NCI-H1105 treated with DMSO at 0.1 percent for 48 hours (cell line): Measurements from ENCODE around the gene TECTB.

Experiments
- DNase-seq: peaks from one replicate; lab custom pipeline; 2025; lab: John Stamatoyannopoulos, UW

TECTB gene

GRCh38 chr10:112275512-112276245 is 7.5 kb upstream of the TECTB start:
- DNase-seq = no peak

- DNase-seq = no peak
Observed at GRCh38 chr10:112278871-112279270, 4.3 kb upstream of the TECTB start.

- DNase-seq = no peak
Observed at GRCh38 chr10:112279433-112279832, 3.8 kb upstream of the TECTB start.

GRCh38 chr10:112280205-112280921 is 2.8 kb upstream of the TECTB start:
- DNase-seq = no peak

- no peak for DNase-seq
Observed at GRCh38 chr10:112282086-112282485, 1.1 kb upstream of the TECTB start.

- no peak for DNase-seq
Observed at GRCh38 chr10:112286837-112287818, 3.9 kb downstream of the TECTB start.

- DNase-seq = no peak
Observed at GRCh38 chr10:112287844-112288243, 4.6 kb downstream of the TECTB start.

- DNase-seq = no peak
Observed at GRCh38 chr10:112288486-112288885, 5.3 kb downstream of the TECTB start.

GRCh38 chr10:112289373-112290053 is 6.3 kb downstream of the TECTB start:
- DNase-seq = no peak

- no peak for DNase-seq
Observed at GRCh38 chr10:112290054-112290373, 6.8 kb downstream of the TECTB start.

- no peak for DNase-seq
Observed at GRCh38 chr10:112294169-112294568, 11.0 kb downstream of the TECTB start.

- DNase-seq = no peak
Observed at GRCh38 chr10:112295853-112296830, 12.9 kb downstream of the TECTB start.

- no peak for DNase-seq
Observed at GRCh38 chr10:112296908-112297331, 13.7 kb downstream of the TECTB start.

- no peak for DNase-seq
Observed at GRCh38 chr10:112298581-112298980, 15.4 kb downstream of the TECTB start.

- no peak for DNase-seq
Observed at GRCh38 chr10:112299456-112299855, 16.3 kb downstream of the TECTB start.

GRCh38 chr10:112302335-112302734 is 19.1 kb downstream of the TECTB start:
- DNase-seq = no peak

- no peak for DNase-seq
Observed at GRCh38 chr10:112303528-112303927, 20.3 kb downstream of the TECTB start.

- no peak for DNase-seq
Observed at GRCh38 chr10:112304267-112304859, 21.2 kb downstream of the TECTB start.

- DNase-seq = peak; percentile 28
Observed at GRCh38 chr10:112307358-112308124, 24.3 kb downstream of the TECTB start.

GRCh38 chr10:112308125-112308502 is 24.9 kb downstream of the TECTB start:
- DNase-seq = no peak
